GM19438 (cell line): Measurements from ENCODE around the gene ACVR1.

Source experiments
- ATAC-seq: cut with Tn5 transposase; IDR thresholded peaks from one replicate; pipeline ENCODE4 v1.9.1; 2021; ENCODE audit warnings: low read depth; ENCODE audit not compliant: unreplicated experiment

Gene ACVR1

GRCh38 chr2:157857881-157858280 is 18.2 kb downstream of the ACVR1 start:
- no peak for ATAC-seq

- no peak for ATAC-seq
Measured at GRCh38 chr2:157856187-157856515, 20.0 kb downstream of the ACVR1 start.

- ATAC-seq: no peak
Measured at GRCh38 chr2:157853820-157854219, 22.3 kb downstream of the ACVR1 start.

DNA sequence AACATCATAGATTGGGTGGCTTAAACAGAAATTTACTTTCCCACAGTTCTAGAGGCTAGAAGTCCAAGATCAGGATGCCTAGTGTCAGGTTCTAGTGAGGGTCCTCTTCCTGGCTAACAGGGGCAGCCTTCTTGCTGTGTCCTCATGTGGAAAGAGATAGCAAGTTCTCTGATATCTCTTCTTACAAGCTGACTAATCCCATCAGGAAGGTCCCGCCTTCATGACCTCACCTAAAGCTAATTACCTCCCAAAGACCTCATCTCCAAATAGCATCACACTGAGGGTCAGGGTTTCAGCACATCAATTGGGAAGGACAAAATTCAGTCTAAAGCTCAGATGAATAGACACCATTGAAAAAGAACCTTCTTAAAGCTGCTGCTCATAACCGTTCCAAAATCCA is 22.9 kb downstream of the ACVR1 start:
- no peak for ATAC-seq

DNA sequence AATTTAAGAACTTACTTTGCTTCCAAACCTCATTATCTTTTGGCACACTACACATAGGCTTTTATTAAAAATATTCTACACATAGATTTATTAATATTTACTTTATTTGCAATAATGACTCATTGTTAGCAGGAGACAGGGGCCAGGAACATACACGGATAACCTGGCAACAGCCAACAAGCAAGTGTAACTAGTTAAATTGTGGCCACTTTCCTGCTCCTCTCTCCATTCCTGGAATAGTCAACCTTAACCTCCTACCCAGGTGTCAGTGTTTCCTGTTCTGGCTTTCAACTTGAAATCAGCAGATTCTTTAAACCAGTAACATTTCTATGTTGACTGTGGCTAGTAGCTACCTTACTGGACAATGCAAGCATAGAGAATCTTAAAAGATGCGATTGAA is 26.5 kb downstream of the ACVR1 start:
- ATAC-seq: no peak

DNA sequence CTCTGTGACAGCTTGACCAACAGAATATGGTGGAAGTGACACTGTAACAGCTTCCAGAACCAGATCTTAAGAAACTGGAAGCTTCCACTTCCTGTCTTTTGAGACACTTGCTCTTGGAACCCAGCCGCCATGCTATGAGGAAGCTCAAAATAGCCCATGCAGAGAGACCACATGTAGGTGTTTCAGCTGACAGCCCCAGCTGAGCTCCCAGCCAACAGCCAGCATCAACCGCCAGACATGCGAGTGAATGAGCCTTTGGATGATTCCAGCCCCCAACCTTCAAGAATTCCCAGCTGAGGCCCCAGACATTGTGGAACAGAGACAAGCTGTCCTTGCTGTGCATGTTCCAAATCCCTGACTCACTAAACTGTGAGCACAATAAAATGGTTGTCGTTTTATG is 27.9 kb downstream of the ACVR1 start:
- no peak for ATAC-seq

DNA sequence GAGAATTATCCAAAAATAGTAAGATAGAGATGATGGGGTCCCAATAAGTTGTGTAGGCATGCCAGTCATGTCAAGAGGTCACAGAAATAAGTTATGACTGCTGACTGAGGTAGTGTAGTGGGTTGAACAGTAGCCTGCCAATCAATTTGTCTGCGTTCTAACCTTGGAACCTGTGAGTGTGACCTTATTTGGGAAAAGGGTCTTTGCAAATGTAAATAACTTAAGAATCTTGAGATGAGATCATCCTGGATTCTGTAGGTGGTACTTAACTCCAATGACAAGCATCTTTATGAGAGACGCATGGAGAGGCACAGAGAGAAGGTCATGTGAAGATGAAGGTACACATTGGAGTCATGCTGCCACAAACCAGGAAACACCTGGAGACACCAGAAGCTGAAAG is 31.0 kb downstream of the ACVR1 start:
- ATAC-seq: no peak

GRCh38 chr2:157843935-157844334 is 32.2 kb downstream of the ACVR1 start:
- no peak for ATAC-seq

GRCh38 chr2:157843081-157843480 is 33.0 kb downstream of the ACVR1 start:
- no peak for ATAC-seq

- ATAC-seq: no peak
Measured at GRCh38 chr2:157842106-157842879, 33.8 kb downstream of the ACVR1 start.

DNA sequence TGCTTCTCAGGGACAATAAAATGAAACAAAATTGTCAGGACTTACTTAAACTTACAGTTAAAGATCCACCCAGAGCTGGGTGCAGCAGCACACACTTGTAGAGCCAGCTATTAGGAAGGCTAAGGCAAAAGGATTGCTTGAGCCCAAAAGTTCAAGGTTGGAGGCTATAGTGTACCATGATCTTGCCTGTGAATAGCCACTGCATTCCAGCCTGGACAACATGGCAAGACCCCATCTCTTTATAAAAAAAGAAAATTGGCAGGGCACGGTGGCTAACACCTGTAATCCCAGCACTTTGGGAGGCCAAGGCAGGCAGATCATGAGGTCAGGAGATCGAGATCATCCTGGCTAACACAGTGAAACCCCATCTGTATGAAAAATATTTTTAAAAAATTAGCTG is 34.6 kb downstream of the ACVR1 start:
- no peak for ATAC-seq

- ATAC-seq: no peak
Measured at GRCh38 chr2:157840568-157841156, 35.5 kb downstream of the ACVR1 start.

DNA sequence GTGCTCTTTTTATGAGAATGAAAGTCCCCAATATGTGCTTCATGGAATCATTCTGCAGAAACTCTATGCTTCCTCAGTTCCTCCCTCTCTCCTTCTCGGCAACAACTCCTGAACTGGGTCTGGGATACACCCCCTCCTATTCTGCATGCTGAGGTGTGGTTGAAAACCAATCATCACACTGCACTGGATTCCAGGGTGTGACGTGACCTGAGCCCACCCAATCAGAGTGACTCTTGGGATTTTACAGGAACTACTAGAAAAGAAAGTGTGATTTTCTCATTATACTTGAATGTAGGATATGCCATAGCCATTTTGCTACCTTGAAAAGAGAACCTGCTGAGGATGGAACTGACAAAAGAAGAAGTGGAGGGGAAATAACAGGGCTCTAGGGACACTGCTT is 36.3 kb downstream of the ACVR1 start:
- no peak for ATAC-seq

DNA sequence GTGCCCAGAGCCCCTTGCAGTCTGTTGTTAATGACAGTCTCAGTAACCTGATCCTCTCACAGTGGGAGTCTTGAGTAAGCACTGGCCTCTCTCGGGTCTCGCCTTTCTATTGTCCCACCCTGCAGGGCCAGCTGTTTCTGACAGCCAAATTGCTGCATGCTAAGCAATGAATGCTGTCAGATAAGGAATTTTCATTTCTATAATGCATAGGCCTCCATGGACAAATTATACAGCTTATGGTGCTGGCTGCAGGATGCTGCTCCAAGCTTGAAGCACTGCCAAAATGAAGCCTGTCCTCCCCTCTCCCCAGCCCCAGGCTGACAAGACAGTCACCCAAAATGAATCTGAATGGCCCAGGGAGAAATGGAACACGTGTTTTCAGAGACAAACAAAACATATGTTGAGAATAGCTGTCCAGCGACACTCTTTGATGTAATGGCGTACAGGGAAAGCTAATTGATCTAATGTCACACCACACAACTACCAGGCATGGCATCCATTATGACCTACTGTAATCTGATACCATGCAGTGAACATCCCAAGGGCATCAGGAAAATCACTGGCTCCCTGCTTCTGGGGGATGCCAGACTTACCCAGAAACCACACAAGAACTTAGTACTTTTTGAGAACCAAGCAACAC is 36.8 kb downstream of the ACVR1 start:
- no peak for ATAC-seq

DNA sequence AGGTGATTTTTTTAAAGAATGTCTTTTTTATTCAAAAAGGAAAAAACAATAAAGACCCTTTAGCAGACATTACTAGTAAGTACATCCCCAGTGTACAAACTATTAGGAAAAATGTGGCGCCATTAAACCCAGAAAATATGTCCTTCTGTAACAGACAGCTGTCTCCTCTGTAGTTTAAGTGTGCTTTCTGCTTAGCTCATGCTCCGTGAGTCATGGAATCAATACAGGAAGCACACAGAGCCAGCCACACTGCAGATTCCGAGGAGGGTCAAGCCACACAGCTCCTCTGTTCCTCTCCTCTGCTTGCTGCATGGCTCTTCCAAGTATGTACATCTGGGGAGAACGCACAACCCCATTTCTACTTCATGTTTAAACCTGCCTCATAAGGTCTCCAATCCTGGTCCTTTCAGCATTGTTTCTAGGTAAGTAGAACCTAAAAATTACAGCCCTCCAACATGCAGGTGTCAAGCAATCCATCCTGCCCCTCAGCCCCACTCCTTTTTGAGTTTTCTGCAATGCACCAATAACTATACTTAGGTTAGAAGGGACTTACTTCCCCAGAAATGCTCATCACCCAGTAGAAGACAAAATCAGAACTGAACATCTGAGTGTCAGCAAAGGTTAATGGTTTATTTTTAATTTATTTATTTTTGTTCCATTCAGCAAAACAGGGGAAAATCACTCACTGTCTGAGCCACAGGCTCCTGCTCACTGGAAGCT is 37.5 kb downstream of the ACVR1 start:
- ATAC-seq: no peak

DNA sequence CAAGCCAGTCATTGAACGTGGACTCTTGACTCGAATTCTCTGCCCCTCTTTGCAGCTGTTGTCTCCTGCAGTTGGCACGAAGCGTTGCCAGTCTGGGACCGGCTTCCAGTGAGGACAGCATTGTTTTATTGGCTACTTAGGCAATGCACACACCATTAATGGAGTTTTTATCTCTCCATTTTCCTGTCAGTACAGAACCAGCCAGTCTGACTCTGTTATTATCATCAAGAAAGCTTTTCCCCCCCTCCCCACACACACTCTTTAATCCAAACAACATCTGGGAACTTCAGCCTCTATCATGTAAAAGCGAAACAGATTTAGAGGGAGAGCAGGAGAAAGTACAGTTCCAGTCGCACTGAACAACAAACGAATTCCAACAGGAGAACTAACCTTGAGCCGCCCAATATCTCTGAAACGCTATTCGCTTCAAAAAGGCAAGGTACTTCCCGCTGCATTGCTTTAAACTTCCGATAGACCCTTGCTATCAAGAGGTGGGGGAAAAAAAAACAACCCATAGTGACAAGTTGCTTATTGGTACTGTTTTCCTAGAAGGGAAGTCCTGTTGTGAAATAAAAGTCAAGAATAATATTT is 38.2 kb downstream of the ACVR1 start:
- ATAC-seq: no peak

GRCh38 chr2:157836531-157836930 is 39.6 kb downstream of the ACVR1 start:
- ATAC-seq: no peak

DNA sequence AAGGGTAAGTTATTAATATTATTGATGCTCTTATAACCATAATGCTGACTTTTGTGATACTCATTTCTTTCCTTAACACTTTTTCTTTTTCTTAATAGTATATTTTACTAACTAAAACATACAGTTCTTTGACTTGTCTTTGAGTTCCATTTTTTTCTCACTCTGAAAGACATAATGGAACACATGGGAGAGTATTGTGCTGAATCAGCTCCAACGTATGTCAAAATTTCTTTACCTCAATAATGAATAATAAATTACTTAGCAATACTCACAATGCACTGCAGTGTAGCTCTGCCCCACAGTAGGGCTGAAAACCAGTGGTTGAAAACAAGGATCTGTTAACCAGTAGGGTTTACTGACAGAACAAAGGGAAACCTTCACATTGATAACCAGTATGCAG is 40.7 kb downstream of the ACVR1 start:
- ATAC-seq: no peak

- no peak for ATAC-seq
Measured at GRCh38 chr2:157835006-157835405, 41.1 kb downstream of the ACVR1 start.

GRCh38 chr2:157833721-157834120 is 42.4 kb downstream of the ACVR1 start:
- ATAC-seq: no peak
